Activated T-cell treated with anti-CD3 and anti-CD28 coated beads, Interleukin-2, amount 50 U/mL, for 72 hours (primary cell): ENCODE results near the gene COL18A1. TPM values are rescaled to one million over a fixed set of nuclear protein-coding genes. Genes with fewer than 3 reads are reported as not detected.

Experiments used
- ATAC-seq, 2 donors: fragments of 150-1000 bp; cut with Tn5 transposase; replicated peaks in 1 of 2; 2 replicates each; pipeline ENCODE4 v1.10.0; 2021; ENCODE audit warnings: moderate library complexity in 2 of 2, mild to moderate bottlenecking in 1 of 2
- DNase-seq, 2 donors: peaks; one replicate each; pipeline ENCODE4 v3.0.0; 2021 to 2022; ENCODE audit warnings: mixed read lengths in 1 of 2
- H3K27ac Mint-ChIP-seq: one replicate; pipeline ENCODE4 v1.8.0; 2022; ENCODE audit warnings: mild to moderate bottlenecking, moderate library complexity, mixed read lengths
- H3K27me3 Mint-ChIP-seq: one replicate; pipeline ENCODE4 v1.8.0; 2022; ENCODE audit warnings: low read depth, mixed read lengths
- H3K36me3 Mint-ChIP-seq, 2 donors: one replicate each; pipeline ENCODE4 v1.8.0; 2022; ENCODE audit warnings: mixed read lengths in 2 of 2, mild to moderate bottlenecking in 1 of 2; ENCODE audit not compliant: insufficient read depth in 2 of 2
- H3K4me1 Mint-ChIP-seq: one replicate; pipeline ENCODE4 v1.8.0; 2022; ENCODE audit warnings: low read depth, mixed read lengths
- H3K4me3 Mint-ChIP-seq, 2 donors: one replicate each; pipeline ENCODE4 v1.8.0; 2022; ENCODE audit warnings: mild to moderate bottlenecking in 2 of 2, mixed read lengths in 2 of 2, moderate library complexity in 2 of 2
- H3K9me3 Mint-ChIP-seq, 2 donors: one replicate each; pipeline ENCODE4 v1.8.0; 2022; ENCODE audit warnings: mixed read lengths in 2 of 2
- total RNA-seq, 2 donors: library from RNA; stranded (reverse); gene quantifications; one replicate each; pipeline ENCODE4 v1.2.3, GENCODE V29; 2022

The COL18A1 gene
- total RNA-seq, 2 donors from 2014 or later = 4.9 to 7.5 TPM

GRCh38 chr21:45381865-45382696, 22.9 kb upstream of the COL18A1 start:
- DNase-seq (no peak), ATAC-seq (no peak)
- Mint-ChIP-seq H3K4me1 (no peaks in the 10 kb centered on the region), H3K36me3 (no peaks in the 10 kb centered on the region), H3K27me3 (peaks cover 28% of the 10 kb centered on the region), H3K27ac (no peak overlapping the region), H3K9me3 (peaks cover 0 to 3% of the 10 kb centered on the region in 2 donors), H3K4me3 (no peak overlapping the region)

DNA sequence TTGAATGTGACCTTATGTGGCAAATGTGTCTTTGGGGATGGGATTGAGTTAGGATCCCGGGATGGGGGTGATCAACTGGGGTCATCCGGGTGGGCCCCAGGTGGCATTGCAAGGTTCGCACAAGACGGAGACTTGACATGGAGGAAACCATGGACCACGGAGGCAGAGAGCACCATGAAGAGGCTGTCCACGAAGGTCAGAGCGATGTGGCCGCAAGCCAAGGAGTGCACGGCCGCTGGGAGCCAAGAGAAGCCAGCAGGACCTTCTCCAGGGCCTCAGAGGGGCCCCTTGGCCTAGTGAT, 22.3 kb upstream of the COL18A1 start:
- Mint-ChIP-seq H3K4me3 (no peak overlapping the region), H3K4me1 (no peaks in the 10 kb centered on the region), H3K9me3 (no peaks in the 10 kb centered on the region), H3K36me3 (no peaks in the 10 kb centered on the region), H3K27me3 (peaks cover 23% of the 10 kb centered on the region), H3K27ac (no peak overlapping the region)
- DNase-seq (no peak), ATAC-seq (no peak)

- Mint-ChIP-seq H3K4me3 (no peak overlapping the region), H3K27me3 (peaks cover 22% of the 10 kb centered on the region), H3K4me1 (no peaks in the 10 kb centered on the region), H3K36me3 (no peaks in the 10 kb centered on the region), H3K9me3 (no peaks in the 10 kb centered on the region), H3K27ac (no peak overlapping the region)
- ATAC-seq (no peak), DNase-seq (no peak)
Measured at GRCh38 chr21:45383111-45383614, 21.8 kb upstream of the COL18A1 start.

DNA sequence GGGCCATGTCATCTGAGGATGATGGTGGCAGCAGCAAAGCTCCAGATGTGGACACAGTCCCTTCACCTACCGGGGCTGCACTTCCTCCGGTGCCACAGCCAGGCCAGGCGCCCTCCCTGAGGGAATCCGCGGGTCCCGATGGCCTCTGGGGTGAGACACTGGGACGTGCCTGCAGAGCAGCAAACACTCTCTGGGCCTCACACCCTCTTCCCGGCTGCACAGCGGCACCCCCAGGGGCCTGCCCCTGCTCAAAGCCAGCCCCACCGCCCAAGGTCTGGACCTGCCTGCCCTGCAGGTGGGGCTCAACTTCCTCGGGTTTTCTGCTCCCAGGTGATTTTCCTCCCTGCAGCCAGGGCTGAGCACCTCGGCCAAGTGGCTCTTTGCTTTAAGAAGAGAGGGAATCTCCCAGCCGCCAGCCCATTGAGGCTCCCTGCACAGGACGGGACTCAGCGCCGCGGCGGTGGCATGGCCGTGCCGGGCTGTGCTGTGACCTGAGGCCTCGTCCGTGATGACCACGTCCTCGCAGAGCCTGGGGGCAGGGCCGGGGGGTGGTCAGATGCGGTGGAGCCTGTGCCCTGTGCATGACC, 21.3 kb upstream of the COL18A1 start:
- no peaks in the 10 kb centered on the region for H3K4me1 Mint-ChIP-seq
- H3K36me3 Mint-ChIP-seq = no peaks in the 10 kb centered on the region
- H3K9me3 Mint-ChIP-seq = no peaks in the 10 kb centered on the region
- no peak overlapping the region for H3K4me3 Mint-ChIP-seq
- no peak overlapping the region for H3K27ac Mint-ChIP-seq
- peaks cover 22% of the 10 kb centered on the region for H3K27me3 Mint-ChIP-seq
- DNase-seq (no peak), ATAC-seq (no peak)

GRCh38 chr21:45384656-45385548, 20.1 kb upstream of the COL18A1 start:
- no peaks in the 10 kb centered on the region for H3K36me3 Mint-ChIP-seq
- no peak overlapping the region for H3K27ac Mint-ChIP-seq
- no peaks in the 10 kb centered on the region for H3K4me1 Mint-ChIP-seq
- ATAC-seq (no peak), DNase-seq (no peak)
- H3K9me3 Mint-ChIP-seq = no peaks in the 10 kb centered on the region
- H3K4me3 Mint-ChIP-seq = no peak overlapping the region
- H3K27me3 Mint-ChIP-seq = peaks cover 14% of the 10 kb centered on the region

DNA sequence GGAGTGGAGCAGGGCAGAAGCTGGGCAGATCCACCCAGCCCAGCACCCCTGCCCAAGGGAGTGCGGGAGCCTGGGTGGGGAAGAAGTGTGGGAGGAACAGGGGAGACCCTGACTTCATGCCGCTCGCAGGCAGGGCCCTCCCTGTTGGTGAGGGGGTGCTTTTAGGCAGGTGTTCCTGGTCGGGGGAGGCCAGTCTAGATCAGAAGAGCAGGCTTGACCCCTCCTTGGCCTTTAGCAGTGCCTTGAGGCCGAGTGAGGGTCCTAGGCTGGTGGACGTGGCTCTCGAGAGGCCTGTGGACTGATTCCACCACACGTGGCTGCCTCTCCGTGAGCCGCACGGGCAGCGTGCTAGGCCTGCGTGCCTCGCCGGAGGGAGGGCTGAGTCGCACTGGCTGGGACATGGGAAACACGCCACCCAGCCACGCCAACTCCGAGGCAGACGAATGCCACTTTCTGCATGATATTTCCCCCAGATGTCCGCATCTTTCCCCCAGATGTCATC, 19.4 kb upstream of the COL18A1 start:
- Mint-ChIP-seq H3K4me3 (no peak overlapping the region), H3K27ac (no peak overlapping the region)
- no peak for ATAC-seq

GRCh38 chr21:45386336-45386727, 18.6 kb upstream of the COL18A1 start:
- ATAC-seq (no peak), DNase-seq (no peak)
- H3K36me3 Mint-ChIP-seq = no peaks in the 10 kb centered on the region
- no peak overlapping the region for H3K4me3 Mint-ChIP-seq
- no peak overlapping the region for H3K27ac Mint-ChIP-seq
- no peaks in the 10 kb centered on the region for H3K9me3 Mint-ChIP-seq
- H3K4me1 Mint-ChIP-seq = no peaks in the 10 kb centered on the region
- peaks cover 7% of the 10 kb centered on the region for H3K27me3 Mint-ChIP-seq

More for the DNA sequence above, 19.4 kb upstream of the COL18A1 start:
- DNase-seq = no peak
- Mint-ChIP-seq H3K27me3 (peaks cover 11% of the 10 kb centered on the region), H3K4me1 (no peaks in the 10 kb centered on the region), H3K9me3 (no peaks in the 10 kb centered on the region), H3K36me3 (no peaks in the 10 kb centered on the region)

DNA sequence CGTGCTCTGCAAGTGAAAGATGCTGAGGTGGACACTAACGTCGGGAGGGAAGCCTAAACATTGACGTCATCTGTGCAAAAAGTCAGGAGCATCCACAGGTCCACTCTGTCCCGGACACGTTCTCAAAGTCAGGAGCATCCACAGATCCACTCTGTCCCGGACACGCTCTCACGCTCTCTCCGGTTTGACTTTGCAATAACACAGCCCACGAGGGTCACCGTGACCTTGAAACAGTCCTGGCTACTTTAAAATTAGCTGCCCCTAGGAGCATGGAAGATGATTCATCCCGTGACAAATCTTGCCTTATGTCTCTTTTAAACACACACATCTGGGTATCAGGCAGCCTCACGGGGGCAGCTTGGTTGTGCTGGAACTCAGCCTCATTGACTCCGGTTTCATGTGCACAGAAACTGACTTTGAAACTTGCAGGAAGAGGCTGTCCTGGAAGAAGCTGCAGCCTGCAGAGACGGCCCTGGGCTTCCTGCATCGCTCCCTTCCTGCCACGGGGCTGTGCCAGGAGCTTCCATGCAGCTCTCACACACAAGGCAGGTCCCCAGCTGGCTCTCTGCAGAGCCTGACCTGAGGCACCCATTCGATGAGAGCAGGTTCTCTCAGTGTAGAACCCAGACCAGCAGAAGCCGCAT, 18.1 kb upstream of the COL18A1 start:
- H3K9me3 Mint-ChIP-seq = no peaks in the 10 kb centered on the region
- H3K27me3 Mint-ChIP-seq = peaks cover 7% of the 10 kb centered on the region
- no peak overlapping the region for H3K4me3 Mint-ChIP-seq
- no peaks in the 10 kb centered on the region for H3K4me1 Mint-ChIP-seq
- no peak for DNase-seq
- no peak for ATAC-seq
- H3K27ac Mint-ChIP-seq = no peak overlapping the region
- H3K36me3 Mint-ChIP-seq = no peaks in the 10 kb centered on the region

GRCh38 chr21:45387506-45387905, 17.5 kb upstream of the COL18A1 start:
- Mint-ChIP-seq H3K27me3 (peaks cover 7% of the 10 kb centered on the region), H3K9me3 (no peaks in the 10 kb centered on the region), H3K4me3 (no peak overlapping the region), H3K27ac (no peak overlapping the region), H3K4me1 (no peaks in the 10 kb centered on the region), H3K36me3 (no peaks in the 10 kb centered on the region)
- ATAC-seq (no peak), DNase-seq (no peak)

DNA sequence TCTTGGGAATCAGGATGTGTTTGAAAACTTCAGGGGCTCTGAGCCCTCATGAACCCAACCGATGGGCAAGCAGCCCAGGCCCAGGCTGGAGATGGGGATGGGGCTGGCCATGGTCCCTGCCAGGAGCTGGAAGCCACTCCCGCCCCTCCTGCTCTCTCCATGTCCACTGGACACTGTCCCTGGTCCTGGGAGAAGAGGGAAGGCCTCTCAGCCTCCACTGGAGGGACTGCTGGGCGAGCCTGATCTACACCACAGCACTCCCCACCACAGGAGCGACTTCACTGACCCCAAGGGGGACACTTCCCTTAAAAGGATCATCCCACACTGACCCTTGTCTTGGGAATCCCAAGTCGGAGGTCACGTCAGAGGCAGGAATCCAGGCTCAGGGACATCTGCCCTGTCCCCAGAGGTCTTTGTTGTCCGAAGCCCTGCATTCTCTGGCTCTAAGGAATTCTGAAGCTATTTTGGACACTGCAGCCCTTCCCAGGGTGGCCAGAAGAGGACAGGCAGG, 16.9 kb upstream of the COL18A1 start:
- DNase-seq (no peak), ATAC-seq (no peak)
- H3K4me3 Mint-ChIP-seq = no peak overlapping the region
- no peaks in the 10 kb centered on the region for H3K36me3 Mint-ChIP-seq
- peaks cover 7% of the 10 kb centered on the region for H3K27me3 Mint-ChIP-seq
- H3K4me1 Mint-ChIP-seq = no peaks in the 10 kb centered on the region
- no peak overlapping the region for H3K27ac Mint-ChIP-seq
- no peaks in the 10 kb centered on the region for H3K9me3 Mint-ChIP-seq

GRCh38 chr21:45388611-45389296, 16.2 kb upstream of the COL18A1 start:
- no peak overlapping the region for H3K4me3 Mint-ChIP-seq
- H3K4me1 Mint-ChIP-seq = no peaks in the 10 kb centered on the region
- no peak for ATAC-seq
- peaks cover 7% of the 10 kb centered on the region for H3K27me3 Mint-ChIP-seq
- no peak for DNase-seq
- no peak overlapping the region for H3K27ac Mint-ChIP-seq
- H3K36me3 Mint-ChIP-seq = no peaks in the 10 kb centered on the region
- no peaks in the 10 kb centered on the region for H3K9me3 Mint-ChIP-seq

GRCh38 chr21:45390121-45390751, 14.7 kb upstream of the COL18A1 start:
- H3K27me3 Mint-ChIP-seq = peaks cover 4% of the 10 kb centered on the region
- H3K36me3 Mint-ChIP-seq = no peaks in the 10 kb centered on the region
- ATAC-seq = no peak
- H3K4me1 Mint-ChIP-seq = no peaks in the 10 kb centered on the region
- no peak overlapping the region for H3K27ac Mint-ChIP-seq
- no peaks in the 10 kb centered on the region for H3K9me3 Mint-ChIP-seq
- DNase-seq = no peak
- no peak overlapping the region for H3K4me3 Mint-ChIP-seq
